Ishikawa (cell line): ENCODE data around the gene GLDC.

Experiments
- CEBPB ChIP-seq: IDR thresholded peaks from 2 replicates; pipeline ENCODE4 v1.6.1; 2012
- CREB1 ChIP-seq: IDR thresholded peaks from 2 replicates; pipeline ENCODE4 v1.6.1; 2012; ENCODE audit warnings: low read depth
- EP300 ChIP-seq: IDR thresholded peaks from 2 replicates; pipeline ENCODE4 v1.6.1; 2012; ENCODE audit warnings: borderline replicate concordance
- FOXM1 ChIP-seq: IDR thresholded peaks from 2 replicates; pipeline ENCODE4 v1.6.1; 2012; ENCODE audit warnings: low read depth, borderline replicate concordance
- RAD21 ChIP-seq: IDR thresholded peaks from 2 replicates; pipeline ENCODE4 v1.6.1; 2012; ENCODE audit warnings: low read depth
- TAF1 ChIP-seq: IDR thresholded peaks from 2 replicates; pipeline ENCODE4 v1.6.1; 2012; ENCODE audit warnings: low read depth, mild to moderate bottlenecking
- TCF12 ChIP-seq: IDR thresholded peaks from 2 replicates; pipeline ENCODE4 v1.6.1; 2012; ENCODE audit warnings: low read depth
- YY1 ChIP-seq: IDR thresholded peaks from 2 replicates; pipeline ENCODE4 v1.6.1; 2012; ENCODE audit warnings: low read depth
- TF ChIP-seq, protein P1 (sequence below): IDR thresholded peaks from 2 replicates; pipeline ENCODE4 v1.6.1; 2012; ENCODE audit warnings: low read depth, mild to moderate bottlenecking
- TF ChIP-seq, protein P2 (sequence below): IDR thresholded peaks from 2 replicates; pipeline ENCODE4 v1.6.1; 2012

DNA sequence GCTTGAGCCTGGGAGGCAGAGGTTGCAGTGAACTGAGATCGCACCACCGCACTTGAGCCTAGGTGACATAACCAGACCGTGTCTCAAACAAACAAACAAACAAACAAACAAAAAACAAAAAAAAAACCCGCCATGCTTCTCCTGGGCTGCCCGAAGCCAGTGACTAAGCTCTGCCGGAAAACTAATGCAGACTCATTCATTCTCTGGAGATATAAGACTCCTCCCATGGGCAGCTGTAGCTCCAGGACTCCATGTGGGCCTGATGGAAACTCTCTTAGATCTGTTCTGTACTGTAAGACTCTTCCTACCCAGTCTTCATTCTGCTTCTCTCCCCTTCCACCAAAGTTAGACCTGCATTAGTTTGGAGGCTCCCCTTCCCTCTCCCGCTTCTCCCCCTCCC, 11.1 kb downstream of the GLDC start:
- TF ChIP-seq CEBPB (no peak), CREB1 (no peak), TCF12 (no peak), RAD21 (no peak), EP300 (no peak), TAF1 (no peak), YY1 (no peak), FOXM1 (no peak)
- TF ChIP-seq, protein P1, sequence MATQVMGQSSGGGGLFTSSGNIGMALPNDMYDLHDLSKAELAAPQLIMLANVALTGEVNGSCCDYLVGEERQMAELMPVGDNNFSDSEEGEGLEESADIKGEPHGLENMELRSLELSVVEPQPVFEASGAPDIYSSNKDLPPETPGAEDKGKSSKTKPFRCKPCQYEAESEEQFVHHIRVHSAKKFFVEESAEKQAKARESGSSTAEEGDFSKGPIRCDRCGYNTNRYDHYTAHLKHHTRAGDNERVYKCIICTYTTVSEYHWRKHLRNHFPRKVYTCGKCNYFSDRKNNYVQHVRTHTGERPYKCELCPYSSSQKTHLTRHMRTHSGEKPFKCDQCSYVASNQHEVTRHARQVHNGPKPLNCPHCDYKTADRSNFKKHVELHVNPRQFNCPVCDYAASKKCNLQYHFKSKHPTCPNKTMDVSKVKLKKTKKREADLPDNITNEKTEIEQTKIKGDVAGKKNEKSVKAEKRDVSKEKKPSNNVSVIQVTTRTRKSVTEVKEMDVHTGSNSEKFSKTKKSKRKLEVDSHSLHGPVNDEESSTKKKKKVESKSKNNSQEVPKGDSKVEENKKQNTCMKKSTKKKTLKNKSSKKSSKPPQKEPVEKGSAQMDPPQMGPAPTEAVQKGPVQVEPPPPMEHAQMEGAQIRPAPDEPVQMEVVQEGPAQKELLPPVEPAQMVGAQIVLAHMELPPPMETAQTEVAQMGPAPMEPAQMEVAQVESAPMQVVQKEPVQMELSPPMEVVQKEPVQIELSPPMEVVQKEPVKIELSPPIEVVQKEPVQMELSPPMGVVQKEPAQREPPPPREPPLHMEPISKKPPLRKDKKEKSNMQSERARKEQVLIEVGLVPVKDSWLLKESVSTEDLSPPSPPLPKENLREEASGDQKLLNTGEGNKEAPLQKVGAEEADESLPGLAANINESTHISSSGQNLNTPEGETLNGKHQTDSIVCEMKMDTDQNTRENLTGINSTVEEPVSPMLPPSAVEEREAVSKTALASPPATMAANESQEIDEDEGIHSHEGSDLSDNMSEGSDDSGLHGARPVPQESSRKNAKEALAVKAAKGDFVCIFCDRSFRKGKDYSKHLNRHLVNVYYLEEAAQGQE = no peak
- TF ChIP-seq, protein P2, sequence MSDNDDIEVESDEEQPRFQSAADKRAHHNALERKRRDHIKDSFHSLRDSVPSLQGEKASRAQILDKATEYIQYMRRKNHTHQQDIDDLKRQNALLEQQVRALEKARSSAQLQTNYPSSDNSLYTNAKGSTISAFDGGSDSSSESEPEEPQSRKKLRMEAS = no peak
